Common myeloid progenitor, CD34-positive (primary cell): ENCODE results near the gene KATNBL1. TPM values are rescaled to one million over a fixed set of nuclear protein-coding genes. Genes with fewer than 3 reads are reported as not detected.

Experiments
- CTCF ChIA-PET: fragments of 350-600 bp; sonication (Branson Sonifier 250); formaldehyde crosslinking; loops from one replicate; lab custom pipeline; 2021; ENCODE audit warnings: antibody characterized with exemption; lab: Charles Lee
- POLR2A ChIA-PET: fragments of 350-600 bp; sonication (Branson Sonifier 250); formaldehyde crosslinking; loops from one replicate; lab custom pipeline; 2021; ENCODE audit warnings: antibody characterized with exemption; lab: Charles Lee
- DNase-seq, 3 donors: peaks; one replicate each; pipeline versions ENCODE4 v3.0.0 to v3.0.0-alpha.2; 2013
- H3K27ac ChIP-seq, 2 experiments: 1 replicate in 1 of 2; 2 replicates in 1 of 2; pipeline ENCODE4 v1.7.0; 2013; ENCODE audit warnings: inconsistent platforms in 2 of 2, low read length in 2 of 2, mild to moderate bottlenecking in 2 of 2, low read depth in 1 of 2, moderate library complexity in 1 of 2; ENCODE audit not compliant: severe bottlenecking in 2 of 2, insufficient read depth in 1 of 2, poor library complexity in 1 of 2
- H3K27me3 ChIP-seq, 5 experiments: replicated peaks in 2 of 5; 1 replicate in 3 of 5; 2 replicates in 2 of 5; pipeline versions ENCODE4 v1.6.1 to v1.7.0; 2013; ENCODE audit warnings: low read length in 4 of 5, mild to moderate bottlenecking in 2 of 5, moderate library complexity in 2 of 5, inconsistent platforms in 1 of 5; ENCODE audit not compliant: insufficient read depth in 5 of 5, control insufficient read depth in 4 of 5
- H3K36me3 ChIP-seq, 4 experiments: 1 replicate in 2 of 4; 2 replicates in 2 of 4; pipeline versions ENCODE4 v1.6.1 to v1.7.0; 2013; ENCODE audit warnings: low read length in 3 of 4, control low read depth in 1 of 4, mild to moderate bottlenecking in 1 of 4; ENCODE audit not compliant: control insufficient read depth in 4 of 4, insufficient read depth in 4 of 4
- H3K4me1 ChIP-seq, 4 experiments: 1 replicate in 3 of 4; 2 replicates in 1 of 4; pipeline versions ENCODE4 v1.6.1 to v1.7.1; 2013; ENCODE audit warnings: low read length in 3 of 4, mild to moderate bottlenecking in 3 of 4, control low read depth in 1 of 4, inconsistent platforms in 1 of 4, moderate library complexity in 1 of 4; ENCODE audit not compliant: control insufficient read depth in 4 of 4, insufficient read depth in 4 of 4; ENCODE audit errors: control extremely low read depth in 1 of 4
- H3K4me3 ChIP-seq, 7 experiments: 1 replicate in 4 of 7; 2 replicates in 3 of 7; pipeline versions ENCODE4 v1.5.1 to v1.7.0; 2013; ENCODE audit warnings: mild to moderate bottlenecking in 7 of 7, low read length in 6 of 7, moderate library complexity in 6 of 7, inconsistent platforms in 2 of 7, low read depth in 2 of 7, control low read depth in 1 of 7; ENCODE audit not compliant: insufficient read depth in 4 of 7, control insufficient read depth in 1 of 7; ENCODE audit errors: extremely low read depth in 1 of 7
- H3K9me3 ChIP-seq, 5 experiments: 1 replicate in 4 of 5; 2 replicates in 1 of 5; pipeline versions ENCODE4 v1.6.1 to v1.7.1; 2013; ENCODE audit warnings: low read length in 4 of 5, mild to moderate bottlenecking in 2 of 5, inconsistent platforms in 1 of 5, low read depth in 1 of 5, moderate library complexity in 1 of 5; ENCODE audit not compliant: control insufficient read depth in 4 of 5, insufficient read depth in 2 of 5; ENCODE audit errors: control extremely low read depth in 1 of 5
- WGBS: methylation state at CpG from one replicate; pipeline ENCODE4 v1.1.5; 2013; ENCODE audit not compliant: insufficient coverage; 5-methylcytosine and 5-hydroxymethylcytosine counted together
- polyA plus RNA-seq: library from polyadenylated mRNA; unstranded; fragments of 120-200 nt; gene quantifications from one replicate; pipeline ENCODE4 v1.2.1, GENCODE V29; 2013

The KATNBL1 gene
- polyA plus RNA-seq = 63.4 TPM

- under 1% methylated on average over 67 of the region's 81 CpGs for WGBS
- Histone ChIP-seq H3K4me3 (peak within 1 kb of the TSS; percentile 74 to 97 (median 83)), H3K27me3 (no peaks in the 10 kb centered on the region), H3K36me3 (peaks cover 0 to 13% (median 0%) of the 10 kb centered on the region in 4 experiments), H3K4me1 (peaks cover 5 to 11% (median 6%) of the 10 kb centered on the region in 4 experiments), H3K9me3 (no peaks in the 10 kb centered on the region), H3K27ac (peak within 1 kb of the TSS; percentile 87 to 94)
- DNase-seq = peak; percentile 94 to 97 (median 95)
- ChIA-PET POLR2A (interaction anchor here (1.9 to 2.0 kb wide), 2 partner anchors 108 to 148 kb away, joined by 5 to 8 read pairs; partner anchors contain the start of genes EMC7 and PGBD4), CTCF (interaction anchor here (0.6 to 6.2 kb wide), 21 partner anchors 8 to 196 kb away, joined by 3 to 43 read pairs (median 4); partner anchors contain the start of genes EMC7 and PGBD4)
Measured at GRCh38 chr15:34209421-34210282, at the start of gene KATNBL1. TSS of gene KATNBL1 (minus strand) at chr15:34210096. CDS start at chr15:34163676, 46,420 bp downstream.

- POLR2A ChIA-PET = no interaction called here
Measured at GRCh38 chr15:34259566-34259965, 49.7 kb upstream of the KATNBL1 start.

GRCh38 chr15:34258151-34258550 is 48.3 kb upstream of the KATNBL1 start:
- no peaks in the 10 kb centered on the region for H3K27me3 ChIP-seq
- no peak overlapping the region for H3K27ac ChIP-seq
- ChIA-PET CTCF (interaction anchor here (0.6 to 5.8 kb wide), 3 partner anchors 16 to 110 kb away, joined by 4 to 31 read pairs (median 13); partner anchors contain the start of gene LPCAT4), POLR2A (no interaction called here)
- H3K4me3 ChIP-seq = no peak overlapping the region
- no peaks in the 10 kb centered on the region for H3K9me3 ChIP-seq
- DNase-seq = no peak
- WGBS = 100% methylated on average over 1 of the region's 2 CpGs
- peaks cover 21 to 63% (median 35%) of the 10 kb centered on the region in 4 experiments for H3K36me3 ChIP-seq
- H3K4me1 ChIP-seq = no peaks in the 10 kb centered on the region

More at GRCh38 chr15:34259566-34259965, 49.7 kb upstream of the KATNBL1 start:
- no peak for DNase-seq
- Histone ChIP-seq H3K27me3 (no peaks in the 10 kb centered on the region), H3K36me3 (peaks cover 13 to 49% (median 26%) of the 10 kb centered on the region in 4 experiments), H3K4me3 (no peak overlapping the region), H3K4me1 (no peaks in the 10 kb centered on the region), H3K9me3 (no peaks in the 10 kb centered on the region), H3K27ac (no peak overlapping the region)
- 100% methylated on average over 1 of the region's 3 CpGs for WGBS
- CTCF ChIA-PET = interaction anchor here (0.8 to 5.8 kb wide), 3 partner anchors 17 to 108 kb away, joined by 3 to 31 read pairs (median 4); partner anchors contain the start of genes NOP10 and NUTM1

- Histone ChIP-seq H3K9me3 (no peaks in the 10 kb centered on the region), H3K4me1 (peaks cover 0 to 6% (median 2%) of the 10 kb centered on the region in 4 experiments), H3K27ac (peak overlapping the region in 1 of 2 experiments; percentile 57), H3K36me3 (peaks cover 29 to 92% (median 49%) of the 10 kb centered on the region in 4 experiments), H3K27me3 (no peaks in the 10 kb centered on the region), H3K4me3 (no peak overlapping the region)
- CTCF ChIA-PET = interaction anchor here (1.6 kb wide), 1 partner anchor 11 kb away, joined by 3 read pairs; no protein-coding TSS in a partner anchor
- POLR2A ChIA-PET = no interaction called here
- DNase-seq = peak in 2 of 3 donors; percentile 23 to 26
Measured at GRCh38 chr15:34252545-34252944, 42.6 kb upstream of the KATNBL1 start.

- DNase-seq = peak in 2 of 3 donors; percentile 22 to 33
- Histone ChIP-seq H3K4me3 (no peak overlapping the region), H3K27me3 (no peaks in the 10 kb centered on the region), H3K4me1 (peaks cover 0 to 6% (median 2%) of the 10 kb centered on the region in 4 experiments), H3K27ac (no peak overlapping the region), H3K9me3 (no peaks in the 10 kb centered on the region), H3K36me3 (peaks cover 27 to 89% (median 50%) of the 10 kb centered on the region in 4 experiments)
- ChIA-PET CTCF (interaction anchor here (0.8 to 4.0 kb wide), 5 partner anchors 23 to 118 kb away, joined by 3 to 24 read pairs (median 3); partner anchors contain the start of genes EMC4, LPCAT4, NOP10 and NUTM1), POLR2A (no interaction called here)
- WGBS = no CpG with 5 or more reads among the region's 1 CpG
Measured at GRCh38 chr15:34248190-34248589, 38.3 kb upstream of the KATNBL1 start.

GRCh38 chr15:34246276-34246976 is 36.5 kb upstream of the KATNBL1 start:
- Histone ChIP-seq H3K9me3 (no peaks in the 10 kb centered on the region), H3K36me3 (peaks cover 18 to 77% (median 42%) of the 10 kb centered on the region in 4 experiments), H3K4me3 (no peak overlapping the region), H3K27ac (no peak overlapping the region), H3K4me1 (peaks cover 0 to 2% (median 0%) of the 10 kb centered on the region in 4 experiments), H3K27me3 (no peaks in the 10 kb centered on the region)
- no peak for DNase-seq
- ChIA-PET POLR2A (interaction anchor here (0.6 kb wide), 1 partner anchor 114 kb away, joined by 3 read pairs; no protein-coding TSS in a partner anchor), CTCF (interaction anchor here (1.2 to 1.7 kb wide), 2 partner anchors 13 to 121 kb away, joined by 4 to 7 read pairs; partner anchors contain the start of gene LPCAT4)
- WGBS = 73% methylated on average over 4 of the region's 9 CpGs
